MM.1S (cell line): ENCODE results near the gene OPRL1.

Source experiments
- DNase-seq: peaks from one replicate; pipeline ENCODE4 v3.0.0-alpha.2; 2015
- H2AFZ ChIP-seq: fragments of 300-600 bp; sonication (generic); 2 replicates; pipeline ENCODE4 v1.6.0; 2016; ENCODE audit warnings: antibody characterized with exemption, low read length
- H3F3A ChIP-seq: fragments of 300-600 bp; sonication (generic); 2 replicates; pipeline ENCODE4 v1.6.1; 2016; ENCODE audit warnings: mild to moderate bottlenecking, antibody characterized with exemption, low read length, moderate library complexity, mixed read lengths; ENCODE audit not compliant: insufficient read depth
- H3K27ac ChIP-seq: fragments of 300-600 bp; sonication (generic); 2 replicates; pipeline ENCODE4 v1.5.1; 2016; ENCODE audit warnings: mild to moderate bottlenecking, low read length
- H3K27me3 ChIP-seq: fragments of 300-600 bp; sonication (generic); replicated peaks from 2 replicates; pipeline ENCODE4 v1.6.0; 2016; ENCODE audit warnings: low read length; ENCODE audit not compliant: insufficient read depth
- H3K36me3 ChIP-seq: fragments of 300-600 bp; sonication (generic); replicated peaks from 2 replicates; pipeline ENCODE4 v1.6.1; 2016; ENCODE audit warnings: mild to moderate bottlenecking, low read length, mixed read lengths; ENCODE audit not compliant: insufficient read depth
- H3K4me1 ChIP-seq: fragments of 300-600 bp; sonication (generic); 2 replicates; pipeline ENCODE4 v1.6.1; 2016; ENCODE audit warnings: low read length, mixed read lengths
- H3K4me2 ChIP-seq: fragments of 300-600 bp; sonication (generic); 2 replicates; pipeline ENCODE4 v1.6.0; 2016; ENCODE audit warnings: low read depth, low read length
- H3K4me3 ChIP-seq: fragments of 300-600 bp; sonication (generic); 2 replicates; pipeline ENCODE4 v1.5.1; 2016; ENCODE audit warnings: low read length, mixed read lengths
- H3K79me2 ChIP-seq: fragments of 300-600 bp; sonication (generic); 2 replicates; pipeline ENCODE4 v1.6.1; 2016; ENCODE audit warnings: mixed run types, low read length, mixed read lengths
- H3K9ac ChIP-seq: fragments of 300-600 bp; sonication (generic); 2 replicates; pipeline ENCODE4 v1.6.1; 2016; ENCODE audit warnings: low read length, mixed read lengths
- H3K9me2 ChIP-seq: fragments of 300-600 bp; sonication (generic); replicated peaks from 2 replicates; pipeline ENCODE4 v1.6.1; 2016; ENCODE audit warnings: mild to moderate bottlenecking, low read length, mixed read lengths; ENCODE audit not compliant: insufficient read depth
- H3K9me3 ChIP-seq: fragments of 300-600 bp; sonication (generic); replicated peaks from 2 replicates; pipeline ENCODE4 v1.6.1; 2016; ENCODE audit warnings: mild to moderate bottlenecking, low read length, mixed read lengths; ENCODE audit not compliant: insufficient read depth
- H4K20me1 ChIP-seq: fragments of 300-600 bp; sonication (generic); 2 replicates; pipeline ENCODE4 v1.6.1; 2016; ENCODE audit warnings: mild to moderate bottlenecking, low read length, moderate library complexity, mixed read lengths; ENCODE audit not compliant: insufficient read depth
- EZH2 ChIP-seq: fragments of 300-600 bp; sonication (generic); optimal IDR thresholded peaks from 2 replicates; pipeline ENCODE3; 2017; ENCODE audit warnings: low read depth, mild to moderate bottlenecking, antibody characterized with exemption, low read length, mixed read lengths
- EZH2phosphoT487 ChIP-seq: fragments of 300-600 bp; sonication (generic); IDR thresholded peaks from 2 replicates; pipeline ENCODE4 v1.6.1; 2018; ENCODE audit warnings: antibody characterized with exemption, low read length
- TF ChIP-seq, protein P1 (sequence below): fragments of 300-600 bp; sonication (generic); IDR thresholded peaks from 2 replicates; pipeline ENCODE4 v1.5.1; 2016; ENCODE audit warnings: antibody characterized with exemption, low read length, mixed read lengths

Gene OPRL1

DNA sequence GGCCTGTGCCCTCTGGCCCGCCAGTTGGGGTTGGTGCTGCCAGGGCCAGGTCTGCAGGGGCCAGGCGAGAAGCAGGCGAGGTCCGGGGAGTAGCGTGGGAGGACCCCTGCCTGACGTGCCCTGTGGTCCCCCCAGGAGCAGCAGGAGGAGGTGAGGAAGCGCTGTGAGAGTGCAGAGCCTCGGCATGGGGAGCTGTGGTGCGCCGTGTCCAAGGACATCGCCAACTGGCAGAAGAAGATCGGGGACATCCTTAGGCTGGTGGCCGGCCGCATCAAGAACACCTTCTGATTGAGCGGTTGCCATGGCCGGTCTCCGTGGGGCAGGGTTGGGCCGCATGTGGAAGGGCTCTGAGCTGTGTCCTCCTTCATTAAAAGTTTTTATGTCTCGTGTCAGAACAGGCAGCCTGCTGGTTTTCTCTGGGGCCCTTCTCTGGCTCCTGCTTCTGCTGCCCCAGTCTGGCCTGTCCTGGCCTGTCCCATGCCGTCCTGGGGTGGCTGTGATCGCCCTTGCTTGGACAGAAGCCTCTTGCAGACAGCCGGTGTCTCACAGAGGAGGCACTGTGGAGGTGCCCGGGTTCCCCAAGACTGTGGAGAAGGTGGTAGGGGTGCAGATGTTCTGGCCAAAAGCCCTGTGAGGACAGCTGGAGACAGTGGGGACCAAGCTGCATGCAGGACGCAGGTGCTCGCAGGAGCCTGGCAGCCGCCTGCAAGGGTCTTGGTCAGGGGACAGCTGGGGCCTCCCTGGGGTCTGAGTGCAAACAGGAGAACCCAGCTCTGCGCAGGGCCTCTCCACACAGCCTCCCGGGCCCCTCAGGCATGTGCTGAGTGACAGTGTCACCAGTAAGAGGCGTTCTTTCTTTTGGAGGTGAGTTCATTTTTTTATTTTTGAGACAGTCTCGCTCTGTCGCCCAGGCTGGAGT is 46.9 kb upstream of the OPRL1 start:
- no peak overlapping the region for H3K9ac ChIP-seq
- DNase-seq = no peak
- H3K4me3 ChIP-seq = no peak overlapping the region
- no peaks in the 10 kb centered on the region for H3F3A ChIP-seq
- H3K9me3 ChIP-seq = no peaks in the 10 kb centered on the region
- no peak for TF ChIP-seq EZH2
- TF ChIP-seq, protein P1, sequence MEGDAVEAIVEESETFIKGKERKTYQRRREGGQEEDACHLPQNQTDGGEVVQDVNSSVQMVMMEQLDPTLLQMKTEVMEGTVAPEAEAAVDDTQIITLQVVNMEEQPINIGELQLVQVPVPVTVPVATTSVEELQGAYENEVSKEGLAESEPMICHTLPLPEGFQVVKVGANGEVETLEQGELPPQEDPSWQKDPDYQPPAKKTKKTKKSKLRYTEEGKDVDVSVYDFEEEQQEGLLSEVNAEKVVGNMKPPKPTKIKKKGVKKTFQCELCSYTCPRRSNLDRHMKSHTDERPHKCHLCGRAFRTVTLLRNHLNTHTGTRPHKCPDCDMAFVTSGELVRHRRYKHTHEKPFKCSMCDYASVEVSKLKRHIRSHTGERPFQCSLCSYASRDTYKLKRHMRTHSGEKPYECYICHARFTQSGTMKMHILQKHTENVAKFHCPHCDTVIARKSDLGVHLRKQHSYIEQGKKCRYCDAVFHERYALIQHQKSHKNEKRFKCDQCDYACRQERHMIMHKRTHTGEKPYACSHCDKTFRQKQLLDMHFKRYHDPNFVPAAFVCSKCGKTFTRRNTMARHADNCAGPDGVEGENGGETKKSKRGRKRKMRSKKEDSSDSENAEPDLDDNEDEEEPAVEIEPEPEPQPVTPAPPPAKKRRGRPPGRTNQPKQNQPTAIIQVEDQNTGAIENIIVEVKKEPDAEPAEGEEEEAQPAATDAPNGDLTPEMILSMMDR = no peak
- no peak for TF ChIP-seq EZH2phosphoT487
- H3K27ac ChIP-seq = no peak overlapping the region
- no peaks in the 10 kb centered on the region for H3K4me1 ChIP-seq
- no peaks in the 10 kb centered on the region for H4K20me1 ChIP-seq
- no peaks in the 10 kb centered on the region for H3K79me2 ChIP-seq
- H3K4me2 ChIP-seq = no peak overlapping the region
- H3K9me2 ChIP-seq = no peaks in the 10 kb centered on the region
- H3K36me3 ChIP-seq = no peaks in the 10 kb centered on the region
- H3K27me3 ChIP-seq = peaks cover 3% of the 10 kb centered on the region; the same call in 1 of the 2 replicates
- H2AFZ ChIP-seq = no peak overlapping the region

DNA sequence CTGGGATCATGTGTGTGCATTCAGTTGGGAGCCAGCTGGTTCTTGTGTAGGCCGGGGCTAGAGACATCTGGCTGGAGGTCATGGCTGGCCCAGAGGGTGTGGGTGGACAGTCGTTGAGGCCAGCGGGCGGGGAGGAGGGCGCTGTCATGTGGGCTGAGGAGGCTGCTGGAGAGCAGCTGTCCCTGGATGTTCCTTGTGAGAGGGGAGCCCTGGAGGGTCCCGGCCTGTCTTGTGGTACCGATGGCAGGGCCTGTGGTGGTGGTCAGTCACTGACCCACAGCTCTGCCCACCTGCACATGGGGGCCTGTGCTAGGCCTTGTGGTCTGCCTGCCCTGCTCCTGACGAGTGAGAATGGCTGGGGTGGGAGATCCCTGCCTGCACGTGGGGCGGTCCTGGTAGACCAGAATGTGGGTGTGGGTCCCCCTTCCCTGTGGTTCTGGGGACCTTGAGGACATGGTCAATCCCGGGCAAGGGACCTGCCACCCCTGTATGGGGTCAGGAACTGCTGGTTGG is 45.8 kb upstream of the OPRL1 start:
- H3K4me2 ChIP-seq = no peak overlapping the region
- no peaks in the 10 kb centered on the region for H3K9me2 ChIP-seq
- no peaks in the 10 kb centered on the region for H3K9me3 ChIP-seq
- TF ChIP-seq EZH2 (no peak), EZH2phosphoT487 (no peak)
- TF ChIP-seq, protein P1 = no peak
- no peak overlapping the region for H3K27ac ChIP-seq
- H3K27me3 ChIP-seq = peaks cover 3% of the 10 kb centered on the region; the same call in 1 of the 2 replicates
- H3K4me3 ChIP-seq = no peak overlapping the region
- H3K4me1 ChIP-seq = no peaks in the 10 kb centered on the region
- H3F3A ChIP-seq = no peaks in the 10 kb centered on the region
- no peaks in the 10 kb centered on the region for H3K79me2 ChIP-seq
- H4K20me1 ChIP-seq = no peaks in the 10 kb centered on the region
- H3K36me3 ChIP-seq = no peaks in the 10 kb centered on the region
- no peak for DNase-seq
- no peak overlapping the region for H3K9ac ChIP-seq
- no peak overlapping the region for H2AFZ ChIP-seq

DNA sequence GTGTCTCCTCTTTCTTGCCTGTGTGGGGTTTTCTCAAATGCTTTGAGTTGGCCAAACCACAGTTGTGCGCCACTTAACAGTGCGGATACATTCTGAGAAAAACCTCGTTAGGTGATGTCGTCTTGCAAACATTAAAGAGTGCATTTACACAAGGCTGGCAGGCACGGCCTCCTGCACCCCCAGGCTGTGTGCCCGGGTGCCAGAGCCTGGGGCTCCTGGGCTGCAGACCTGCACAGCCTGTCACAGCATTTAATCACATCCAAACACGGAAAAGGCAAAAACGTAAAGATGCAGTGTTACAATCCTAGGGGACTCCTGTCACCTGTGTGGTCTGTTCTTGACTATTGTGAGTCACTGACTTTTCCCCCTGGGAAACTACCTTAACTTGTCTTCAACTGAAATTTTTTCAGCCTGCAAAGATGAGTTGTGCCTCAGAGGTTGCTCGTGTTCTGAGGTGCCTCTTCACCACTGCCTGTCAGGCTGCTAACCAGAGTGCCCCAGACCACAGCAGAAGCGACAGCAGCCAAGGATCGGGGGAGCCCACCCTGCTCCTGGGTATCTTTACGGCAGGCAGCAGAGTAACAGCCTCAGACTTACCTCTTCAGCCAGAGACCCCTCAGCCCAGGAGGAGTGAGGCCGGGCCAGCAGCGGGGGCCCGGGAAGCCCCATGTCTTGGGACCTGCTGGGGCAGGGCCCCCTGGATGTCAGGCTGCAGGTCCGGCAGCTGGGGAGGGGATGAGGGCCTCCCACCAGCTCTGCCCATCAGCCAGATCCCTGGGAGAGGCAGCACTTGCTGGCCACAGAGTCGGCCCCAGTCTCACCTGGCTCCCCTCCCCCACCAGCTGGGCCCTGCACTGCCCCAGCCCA is 44.6 kb upstream of the OPRL1 start:
- Histone ChIP-seq H3K36me3 (no peaks in the 10 kb centered on the region), H3K9me3 (no peaks in the 10 kb centered on the region), H3K27me3 (peaks cover 14% of the 10 kb centered on the region), H3K9ac (no peak overlapping the region), H3F3A (no peaks in the 10 kb centered on the region), H3K4me2 (no peak overlapping the region), H2AFZ (no peak overlapping the region), H3K79me2 (no peaks in the 10 kb centered on the region), H3K27ac (no peak overlapping the region), H3K9me2 (no peaks in the 10 kb centered on the region), H4K20me1 (no peaks in the 10 kb centered on the region), H3K4me3 (no peak overlapping the region), H3K4me1 (no peaks in the 10 kb centered on the region)
- DNase-seq = no peak
- no peak for TF ChIP-seq EZH2phosphoT487
